GM18951 (cell line): Measurements from ENCODE around the gene TP73.

Source experiments
- POLR2A ChIP-seq: IDR thresholded peaks from 4 replicates; pipeline ENCODE4 v1.6.1; 2011; ENCODE audit warnings: mild to moderate bottlenecking; ENCODE audit not compliant: insufficient read length, insufficient read depth; ENCODE audit errors: extremely low read depth
- in situ Hi-C: fragments of 300-500 bp; cut with MboI; formaldehyde crosslinking; loops from one replicate; pipeline ENCODE4 v1.12.0; 2022; ENCODE audit warnings: low sequenced_read_pairs, mixed read lengths, inconsistent platforms; ENCODE audit not compliant: unreplicated experiment

Gene TP73

DNA sequence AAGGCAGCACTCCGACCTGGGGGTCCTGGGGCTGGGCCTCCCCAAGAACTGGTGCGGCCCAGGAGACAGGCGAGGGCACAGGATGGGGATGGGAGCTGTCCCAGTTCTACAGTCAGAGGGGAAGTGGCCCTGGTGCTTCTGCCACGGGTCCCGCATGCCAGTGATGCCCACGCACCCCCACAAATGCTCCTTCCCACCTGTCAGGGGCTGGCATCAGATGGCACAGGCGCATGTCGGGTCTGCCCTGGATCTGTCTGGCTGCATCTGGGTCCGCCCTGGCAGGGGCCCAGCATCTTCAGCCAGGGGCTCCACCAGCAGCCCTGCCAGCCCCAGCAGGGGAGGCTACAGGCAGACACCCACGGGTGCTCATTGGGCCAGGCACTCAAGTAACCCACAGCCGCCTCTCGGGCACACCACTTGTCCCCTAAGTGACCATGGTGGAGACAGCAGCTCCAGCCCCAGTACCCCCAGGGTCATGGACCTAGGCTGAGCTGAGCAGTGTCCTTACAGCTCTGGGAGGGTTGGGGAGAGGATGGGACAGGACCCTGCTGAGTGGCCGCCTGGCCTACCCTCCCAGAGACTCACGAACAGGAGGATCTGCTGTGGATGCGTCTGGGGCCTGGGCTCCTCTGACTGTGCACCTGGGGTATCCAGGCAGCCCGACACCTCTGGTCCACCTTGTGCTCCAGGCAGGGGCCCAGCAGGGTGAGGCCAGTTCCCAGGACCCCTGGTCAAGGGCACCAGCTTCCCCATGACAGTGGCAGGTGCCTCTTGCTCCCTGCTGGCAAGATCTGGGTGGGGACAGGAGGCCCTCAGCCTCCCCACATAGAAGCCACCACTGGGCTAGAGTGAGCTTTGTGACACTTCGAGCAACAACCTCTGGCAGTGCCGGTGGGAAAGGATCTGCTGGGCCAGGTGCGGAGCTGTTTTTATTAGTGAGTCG is 125.6 kb downstream of the TP73 start:
- in situ Hi-C loops, result no loop called here
- no peak for TF ChIP-seq POLR2A

DNA sequence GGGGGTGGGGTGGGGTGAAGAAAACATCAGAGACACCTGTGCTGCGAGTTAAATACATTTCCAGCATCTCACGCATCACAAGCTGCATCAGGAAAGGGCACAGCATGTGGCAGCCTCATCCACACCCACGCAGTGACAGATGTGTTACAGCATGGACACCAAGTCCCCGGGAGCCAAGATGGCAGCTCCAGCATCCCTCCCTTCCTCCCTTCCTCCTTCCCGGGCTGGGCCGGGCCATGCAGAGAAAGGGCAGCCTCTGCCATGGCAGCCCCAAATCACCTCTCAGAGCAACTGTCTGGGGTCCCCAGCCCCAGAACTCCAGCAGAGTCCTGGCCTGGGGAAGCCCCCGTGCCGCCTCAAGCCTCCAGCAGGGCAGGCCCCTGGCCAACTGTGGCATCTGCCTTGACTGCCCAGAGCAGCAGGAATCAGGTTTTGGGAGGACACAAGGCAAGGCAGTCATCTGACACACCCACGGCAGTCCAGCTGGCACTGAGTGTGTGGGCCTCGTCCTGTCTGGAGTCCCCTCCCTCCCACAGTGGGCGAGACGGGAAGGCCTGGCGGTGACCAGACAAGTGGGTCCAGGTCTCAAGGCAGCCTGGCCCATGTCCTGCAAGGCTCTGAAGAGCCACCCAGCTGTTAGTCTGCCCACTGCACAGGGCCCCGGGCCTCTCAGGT is 126.4 kb downstream of the TP73 start:
- in situ Hi-C loops, result no loop called here
- TF ChIP-seq POLR2A, result no peak

DNA sequence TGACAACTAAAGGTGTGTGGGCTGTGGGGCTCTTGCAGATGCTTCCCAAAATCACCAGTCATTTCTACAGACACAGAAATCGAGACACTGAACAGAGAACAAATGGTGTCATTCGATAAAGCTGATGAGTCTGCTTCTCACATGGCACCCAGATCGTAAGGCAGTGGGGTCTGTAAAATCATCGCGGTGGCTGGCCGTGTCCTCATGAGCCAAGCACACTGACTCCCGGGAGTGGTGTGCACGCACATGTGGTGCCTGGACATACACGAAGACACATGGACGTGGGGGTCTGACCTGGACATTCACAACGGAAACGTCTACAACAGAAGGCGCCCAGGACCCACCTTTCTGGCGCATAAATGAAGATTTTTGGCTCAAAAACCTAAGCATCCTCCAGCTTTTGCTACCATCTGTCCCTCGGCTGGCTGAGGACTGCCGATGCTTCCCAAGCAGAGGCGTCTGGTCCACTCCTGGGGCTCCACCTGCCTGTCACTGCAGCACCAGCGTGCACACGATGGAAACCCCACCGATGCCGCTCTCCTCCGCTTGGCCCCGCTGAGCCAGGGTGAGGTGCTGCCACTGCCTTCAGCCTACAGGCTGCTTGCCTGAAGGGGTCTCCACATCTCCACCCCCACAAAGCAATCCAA is 127.1 kb downstream of the TP73 start:
- in situ Hi-C loops, result no loop called here
- TF ChIP-seq POLR2A, result no peak

DNA sequence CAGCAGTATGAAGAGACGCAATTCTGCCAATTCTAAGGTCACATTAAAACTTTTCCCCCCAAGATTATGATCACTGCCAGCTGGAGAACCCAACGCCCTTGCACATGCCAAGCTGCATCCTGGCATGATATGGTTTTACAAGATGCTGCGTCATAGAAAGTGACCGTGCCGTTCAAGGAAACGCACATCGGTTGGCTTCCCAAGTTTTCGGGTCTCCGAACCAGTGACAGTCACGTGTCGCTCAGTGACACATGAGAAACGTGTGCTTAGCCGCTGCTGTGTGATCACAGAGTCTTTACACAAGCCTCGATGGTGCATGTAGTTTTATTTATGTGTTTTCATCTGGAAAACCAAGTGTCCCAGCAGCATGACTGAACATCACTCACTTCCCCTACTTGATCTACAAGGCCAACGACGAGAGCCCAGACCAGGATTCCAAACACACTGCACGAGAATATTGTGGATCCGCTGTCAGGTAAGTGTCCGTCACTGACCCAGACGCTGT is 127.6 kb downstream of the TP73 start:
- TF ChIP-seq POLR2A, result no peak
- in situ Hi-C loops, result no loop called here

DNA sequence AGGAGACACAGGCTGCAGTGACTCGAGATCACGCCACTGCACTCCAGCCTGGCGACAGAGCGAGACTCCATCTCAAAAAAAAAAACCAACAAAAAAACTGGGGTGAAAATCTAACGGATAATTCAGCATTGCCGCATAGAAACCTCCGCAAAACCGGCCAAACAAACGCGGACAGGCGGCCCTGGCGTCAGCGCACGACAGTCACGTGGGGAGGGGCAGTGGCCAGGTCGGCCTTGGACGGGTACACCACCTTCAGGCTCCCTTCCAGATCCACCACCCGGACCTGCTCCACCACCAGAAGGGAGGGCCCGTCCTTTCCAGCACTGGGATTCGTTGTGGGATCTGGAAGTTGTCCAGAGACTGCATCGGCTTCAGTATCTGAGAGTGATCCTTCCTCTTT is 128.6 kb downstream of the TP73 start:
- no peak for TF ChIP-seq POLR2A
- in situ Hi-C loops, result no loop called here

DNA sequence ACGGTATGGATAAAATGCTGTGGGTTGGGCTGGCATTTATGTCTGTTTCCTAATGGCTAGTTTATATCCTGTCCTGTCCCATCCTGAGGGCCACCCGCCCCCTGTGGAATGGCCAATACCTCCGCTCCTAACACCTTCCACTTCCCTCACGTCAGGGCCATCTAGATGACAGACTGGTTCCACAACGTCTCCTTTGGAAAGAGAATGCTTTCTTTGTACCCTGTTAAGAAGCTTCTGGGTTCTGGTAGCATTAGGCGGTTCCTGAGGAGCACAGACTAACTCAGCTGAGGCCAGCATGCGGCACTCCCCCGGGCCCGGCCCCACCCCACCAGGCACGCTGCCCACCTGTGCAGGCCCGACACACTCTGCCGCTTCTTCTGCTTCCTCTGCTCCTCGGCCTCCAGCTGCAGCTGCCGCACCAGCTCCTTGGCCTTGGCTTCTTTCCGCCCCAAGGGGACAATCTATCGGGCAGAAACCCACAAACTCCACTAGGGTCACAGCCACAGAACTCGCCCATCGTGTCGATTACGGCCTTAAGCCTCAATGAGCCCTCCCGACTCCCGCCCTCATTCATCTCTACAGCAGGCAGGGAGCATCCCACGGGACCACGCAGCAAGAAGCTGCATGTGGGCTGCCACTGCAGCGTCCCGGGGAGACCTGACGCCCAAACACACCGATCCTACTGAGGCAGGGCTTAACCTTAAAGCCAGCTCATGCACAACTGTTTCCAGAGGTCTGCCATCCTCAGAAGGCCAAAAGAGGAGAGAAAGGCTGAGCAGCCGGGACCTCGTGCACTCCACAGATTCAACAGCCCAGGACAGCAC is 131.5 kb downstream of the TP73 start:
- TF ChIP-seq POLR2A, result no peak
- in situ Hi-C loops, result no loop called here

DNA sequence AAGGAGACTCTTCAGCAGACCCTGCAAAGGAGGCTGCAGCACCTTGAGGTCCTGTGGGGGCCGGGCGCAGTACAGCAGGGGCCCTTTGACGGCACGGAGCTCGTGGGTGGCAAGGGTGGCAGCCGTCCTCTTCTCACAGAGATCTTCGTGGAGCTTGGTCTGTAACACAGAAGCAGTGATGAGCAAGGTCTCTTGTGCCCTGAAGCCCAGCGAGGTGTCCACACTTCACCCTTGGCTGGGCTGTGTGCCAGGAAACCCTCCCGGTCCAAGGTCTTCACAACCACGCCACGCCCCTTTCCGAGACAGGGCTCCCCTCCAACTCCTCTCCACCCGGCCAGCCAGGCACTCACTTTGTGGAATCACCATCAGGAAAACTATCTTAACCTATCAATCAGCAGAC is 132.7 kb downstream of the TP73 start:
- in situ Hi-C loops, result no loop called here
- TF ChIP-seq POLR2A, result no peak

DNA sequence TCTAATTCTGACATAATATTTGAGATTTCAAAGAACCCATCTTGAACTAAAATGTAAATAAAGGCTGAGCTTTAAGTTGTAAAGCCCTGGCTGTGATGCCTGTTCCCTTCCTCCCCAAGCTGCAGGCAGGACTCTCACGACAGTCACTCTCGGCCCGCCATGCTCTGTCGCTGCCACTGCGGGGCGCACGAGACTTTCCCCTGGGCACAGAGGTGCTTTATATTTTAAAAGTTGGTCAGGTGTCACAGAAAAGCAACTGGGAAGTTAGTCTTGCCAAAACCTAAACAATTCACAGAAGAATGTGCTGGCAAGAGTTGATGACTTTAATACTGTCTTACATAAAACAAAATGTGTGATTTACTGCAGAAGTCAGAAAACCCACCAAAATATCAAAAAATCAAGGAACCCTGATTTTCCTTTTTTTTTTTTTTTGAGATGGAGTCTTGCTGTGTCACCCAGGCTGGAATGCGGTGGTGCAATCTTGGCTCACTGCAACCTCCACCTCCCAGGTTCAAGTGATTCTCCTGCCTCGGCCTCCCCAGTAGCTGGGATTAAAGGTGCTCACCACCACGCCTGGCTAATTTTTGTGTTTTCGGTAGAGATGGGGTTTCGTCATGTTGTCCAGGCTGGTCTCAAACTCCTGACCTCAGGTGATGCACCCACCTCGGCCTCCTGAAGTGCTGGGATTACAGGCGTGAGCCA is 133.3 kb downstream of the TP73 start:
- no peak for TF ChIP-seq POLR2A
- in situ Hi-C loops, result no loop called here
